HFFc6 (cell line): Measurements from ENCODE around the gene HTATSF1. TPM values are rescaled to one million over a fixed set of nuclear protein-coding genes. Genes with fewer than 3 reads are reported as not detected.

Experiments
- DNase-seq: peaks from one replicate; pipeline ENCODE4 v3.0.0-alpha.2; 2018
- H3K27ac Mint-ChIP-seq: 2 replicates; pipeline ENCODE4 v1.8.0; 2020; ENCODE audit warnings: mild to moderate bottlenecking, mixed read lengths
- H3K27me3 Mint-ChIP-seq: 2 replicates; pipeline ENCODE4 v1.8.0; 2021; ENCODE audit warnings: mild to moderate bottlenecking, moderate library complexity, mixed read lengths; ENCODE audit not compliant: insufficient read depth
- H3K36me3 Mint-ChIP-seq: 2 replicates; pipeline ENCODE4 v1.8.0; 2021; ENCODE audit warnings: low read depth, mixed read lengths
- H3K4me1 Mint-ChIP-seq: 2 replicates; pipeline ENCODE4 v1.8.0; 2020; ENCODE audit warnings: low read depth, mixed read lengths
- H3K4me3 Mint-ChIP-seq: 2 replicates; pipeline ENCODE4 v1.8.0; 2020; ENCODE audit warnings: mild to moderate bottlenecking, moderate library complexity, mixed read lengths
- H3K9me3 Mint-ChIP-seq: 2 replicates; pipeline ENCODE4 v1.8.0; 2020; ENCODE audit warnings: mild to moderate bottlenecking, mixed read lengths
- CTCF ChIP-seq: fragments of 200-600 bp; sonication (generic); IDR thresholded peaks from 2 replicates; pipeline ENCODE4 v1.5.0; 2021; ENCODE audit warnings: antibody characterized with exemption, mild to moderate bottlenecking
- total RNA-seq, 6 experiments: library from RNA; stranded (reverse); fragmentation: NEBNext Ultra II Directional; extraction: Animal tissue kit (Norgen Biotek cat#: 25700); gene quantifications; 2 replicates in 1 of 6; 3 replicates in 5 of 6; pipeline ENCODE4 v1.2.3, GENCODE V29; 2021

HTATSF1 gene
- total RNA-seq, 6 experiments from 2014 or later, result 31.9 to 37.7 (median 33.0) TPM

GRCh38 chrX:136525738-136526606 is 28.6 kb downstream of the HTATSF1 start:
- Mint-ChIP-seq H3K9me3 (no peaks in the 10 kb centered on the region), H3K4me1 (peaks cover 13% of the 10 kb centered on the region), H3K27ac (no peak overlapping the region), H3K27me3 (peaks cover 5% of the 10 kb centered on the region; the same call in 1 of the 2 replicates), H3K36me3 (no peaks in the 10 kb centered on the region), H3K4me3 (no peak overlapping the region)
- no peak for TF ChIP-seq CTCF
- peak; percentile 78 for DNase-seq

- H3K27me3 Mint-ChIP-seq, result peaks cover 6% of the 10 kb centered on the region
- DNase-seq, result no peak
- no peak for TF ChIP-seq CTCF
- peaks cover 13% of the 10 kb centered on the region for H3K4me1 Mint-ChIP-seq
- no peaks in the 10 kb centered on the region for H3K36me3 Mint-ChIP-seq
- no peak overlapping the region for H3K4me3 Mint-ChIP-seq
- H3K9me3 Mint-ChIP-seq, result no peaks in the 10 kb centered on the region
- no peak overlapping the region for H3K27ac Mint-ChIP-seq
These were observed 31.4 kb downstream of the HTATSF1 start for GRCh38 chrX:136528645-136529315.

GRCh38 chrX:136529795-136530194 is 32.4 kb downstream of the HTATSF1 start:
- no peaks in the 10 kb centered on the region for H3K9me3 Mint-ChIP-seq
- H3K27ac Mint-ChIP-seq, result no peak overlapping the region

GRCh38 chrX:136531951-136532350 is 34.6 kb downstream of the HTATSF1 start, which contains the start of gene VGLL1:
TSS of gene VGLL1 (plus strand) at chrX:136532215. CDS start at chrX:136536021, 3,806 bp downstream.
- Mint-ChIP-seq H3K27ac (no peak within 1 kb of the TSS), H3K27me3 (peaks cover 6% of the 10 kb centered on the region), H3K4me3 (no peak within 1 kb of the TSS), H3K4me1 (peaks cover 6% of the 10 kb centered on the region; the same call in 1 of the 2 replicates), H3K36me3 (no peaks in the 10 kb centered on the region), H3K9me3 (no peaks in the 10 kb centered on the region)
- no peak for TF ChIP-seq CTCF
- no peak for DNase-seq

More at GRCh38 chrX:136529795-136530194, 32.4 kb downstream of the HTATSF1 start:
- H3K4me3 Mint-ChIP-seq, result no peak overlapping the region
- TF ChIP-seq CTCF, result no peak
- peaks cover 6% of the 10 kb centered on the region for H3K27me3 Mint-ChIP-seq
- no peak for DNase-seq
- no peaks in the 10 kb centered on the region for H3K36me3 Mint-ChIP-seq
- H3K4me1 Mint-ChIP-seq, result peaks cover 13% of the 10 kb centered on the region

GRCh38 chrX:136534131-136534530 is 36.7 kb downstream of the HTATSF1 start:
- no peaks in the 10 kb centered on the region for H3K36me3 Mint-ChIP-seq
- TF ChIP-seq CTCF, result no peak
- no peak overlapping the region for H3K27ac Mint-ChIP-seq
- no peak overlapping the region for H3K4me3 Mint-ChIP-seq
- no peak for DNase-seq
- H3K9me3 Mint-ChIP-seq, result no peaks in the 10 kb centered on the region
- peaks cover 1% of the 10 kb centered on the region for H3K27me3 Mint-ChIP-seq
- H3K4me1 Mint-ChIP-seq, result no peaks in the 10 kb centered on the region
